GM15510 (cell line): Measurements from ENCODE around the gene ETV3.

Experiments
- POLR2A ChIP-seq: IDR thresholded peaks from 3 replicates; pipeline ENCODE4 v1.6.1; 2011; ENCODE audit warnings: borderline replicate concordance; ENCODE audit not compliant: insufficient read length; ENCODE audit errors: extremely low read depth

ETV3 gene

DNA sequence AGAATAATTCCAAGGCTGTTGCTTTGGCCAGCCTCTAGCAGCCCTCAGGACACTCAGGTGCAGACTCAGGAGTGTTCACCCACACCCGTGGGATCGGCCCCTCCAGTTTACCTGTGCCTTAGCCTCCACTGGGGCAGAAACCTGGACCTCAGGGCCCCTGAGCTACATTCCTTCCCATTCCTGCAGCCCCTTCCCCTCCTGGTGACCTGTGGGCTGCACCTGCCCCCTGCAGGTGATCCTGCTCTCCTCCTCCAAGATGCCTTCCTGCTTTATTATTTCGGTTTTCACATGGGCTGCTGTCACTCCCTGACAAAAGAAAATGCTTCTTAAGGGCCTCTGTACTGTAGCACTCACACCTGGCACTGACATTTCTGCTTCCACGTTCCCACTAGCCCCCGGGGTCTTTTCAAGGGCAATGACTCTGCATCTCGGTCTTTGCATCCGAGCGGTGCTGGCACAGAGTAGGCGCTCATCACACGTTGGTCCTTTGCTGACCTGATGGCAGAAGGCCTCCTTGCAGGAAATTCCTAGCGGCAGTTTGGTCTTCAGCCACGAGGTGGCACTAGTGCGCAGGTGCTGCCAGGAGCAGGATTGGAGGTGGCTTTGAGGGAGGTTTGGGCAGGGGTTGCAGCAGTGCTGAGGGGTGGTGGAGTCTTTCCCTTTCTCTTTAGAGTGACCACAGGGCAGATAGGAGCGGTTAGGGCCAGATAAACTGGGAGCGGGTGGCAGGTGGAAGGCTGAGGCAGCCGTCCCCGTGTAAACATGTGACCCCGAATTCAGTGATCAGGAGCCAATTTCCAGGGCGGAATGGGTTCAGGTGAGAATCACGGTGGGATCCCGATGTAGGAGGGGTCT, 25.3 kb upstream of the ETV3 start:
- no peak for TF ChIP-seq POLR2A

- TF ChIP-seq POLR2A = no peak
Measured at GRCh38 chr1:157162345-157162744, 24.1 kb upstream of the ETV3 start.

GRCh38 chr1:157161901-157162300, 23.7 kb upstream of the ETV3 start:
- TF ChIP-seq POLR2A = no peak

- TF ChIP-seq POLR2A = no peak
Measured at GRCh38 chr1:157158967-157159366, 20.8 kb upstream of the ETV3 start.

- no peak for TF ChIP-seq POLR2A
Measured at GRCh38 chr1:157157501-157158190, 19.5 kb upstream of the ETV3 start.

DNA sequence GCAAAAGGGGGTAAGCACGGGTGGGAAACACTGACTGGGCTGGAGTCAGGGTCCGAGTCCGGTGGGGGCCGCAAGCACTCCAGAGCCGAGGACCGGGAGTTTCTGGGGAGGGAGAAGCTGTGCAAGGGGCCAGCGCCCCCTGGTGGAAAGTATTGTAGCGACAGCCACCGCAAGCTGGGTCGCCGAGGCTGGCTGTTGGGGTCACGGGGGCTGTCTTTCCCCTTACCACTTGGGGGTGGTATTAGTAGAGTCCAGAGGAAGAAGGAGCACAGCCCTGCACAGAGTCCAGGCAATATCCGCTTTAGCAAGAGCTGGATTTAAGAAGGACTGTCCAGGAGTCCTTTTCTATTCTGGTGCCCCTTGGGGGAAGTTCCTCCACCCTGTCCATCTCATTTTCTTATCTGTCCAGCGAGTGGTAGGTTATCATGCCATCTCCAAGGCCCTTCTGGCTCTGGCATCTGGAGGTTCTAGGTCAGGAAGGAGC, 17.9 kb upstream of the ETV3 start:
- TF ChIP-seq POLR2A = no peak

DNA sequence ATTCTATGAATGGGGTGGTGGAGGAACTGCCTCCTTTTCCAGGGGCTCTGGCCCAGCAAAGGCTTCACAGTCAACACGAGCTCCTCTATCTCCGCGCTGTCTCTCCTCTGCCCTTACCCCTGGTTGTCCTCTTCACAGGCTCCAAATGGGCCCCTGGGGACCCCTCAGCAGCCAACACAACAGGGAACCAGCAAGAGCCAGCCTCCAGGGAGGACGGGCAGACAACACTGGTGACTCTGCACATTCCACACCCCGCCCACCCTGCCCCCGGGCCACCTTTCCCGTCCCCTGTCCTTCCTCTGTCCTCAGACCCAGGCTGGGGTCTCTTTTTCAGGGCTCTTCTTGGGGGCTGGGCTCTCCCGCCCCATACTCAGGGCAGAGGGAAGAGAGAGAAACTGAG, 17.5 kb upstream of the ETV3 start:
- no peak for TF ChIP-seq POLR2A

- TF ChIP-seq POLR2A = no peak
Measured at GRCh38 chr1:157154940-157155514, 16.8 kb upstream of the ETV3 start.

DNA sequence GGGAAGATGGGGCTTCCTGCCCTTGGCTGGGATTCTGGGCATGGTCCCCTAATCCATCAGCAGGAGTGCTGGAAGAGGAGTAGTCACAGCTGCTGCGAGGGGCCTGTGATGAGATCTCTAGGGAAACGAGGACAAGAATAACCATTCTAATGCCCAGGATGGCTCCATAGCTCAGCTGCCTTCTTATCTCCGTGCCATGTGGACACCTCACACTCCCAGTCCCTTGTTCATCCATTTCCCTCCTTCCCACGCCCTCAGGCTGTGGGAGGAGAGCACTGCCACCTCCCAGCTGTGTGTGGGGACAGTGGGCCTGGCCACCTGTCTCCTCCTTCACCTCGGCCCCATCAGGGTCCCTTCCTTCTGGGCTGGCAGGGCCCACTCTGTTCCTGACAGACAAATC, 16.1 kb upstream of the ETV3 start:
- TF ChIP-seq POLR2A = no peak

DNA sequence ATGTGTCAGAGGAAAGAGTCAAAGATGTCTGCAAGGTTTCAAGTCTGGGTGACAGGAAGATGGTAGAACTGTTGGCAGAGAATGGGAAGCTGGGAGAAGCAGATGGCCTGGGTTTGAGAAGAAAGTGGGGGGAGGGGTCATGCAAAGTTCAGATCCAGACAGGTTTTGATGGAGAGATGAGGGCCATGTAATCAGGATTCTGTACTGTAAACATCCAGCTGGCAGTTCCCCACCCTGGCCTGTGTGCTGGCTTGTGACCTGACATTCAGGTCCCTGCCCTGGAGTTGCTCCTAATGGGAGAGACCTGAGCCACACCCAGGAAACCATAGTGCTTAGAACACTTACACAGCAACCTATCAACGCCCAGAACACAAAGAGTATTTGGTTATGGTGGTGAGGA, 15.6 kb upstream of the ETV3 start:
- no peak for TF ChIP-seq POLR2A

DNA sequence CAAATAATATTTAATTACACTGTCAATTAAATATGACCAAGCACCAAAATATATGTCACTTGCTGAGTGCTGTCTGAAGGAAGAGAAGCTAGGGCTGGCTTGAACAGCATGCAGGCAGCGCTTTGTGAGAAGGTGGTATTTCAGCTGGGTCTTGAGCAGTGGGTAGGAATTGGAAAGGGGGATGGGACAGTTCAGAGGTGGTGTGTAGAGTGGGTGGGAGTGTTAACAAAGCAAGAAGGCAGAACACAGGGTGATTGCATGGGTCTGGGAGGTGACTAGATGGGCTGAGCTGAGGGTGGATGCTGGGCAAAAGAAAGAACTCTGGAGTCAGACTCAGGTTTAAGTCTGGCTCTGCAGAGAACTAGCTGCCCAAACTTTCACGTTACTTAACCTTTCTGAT, 14.3 kb upstream of the ETV3 start:
- TF ChIP-seq POLR2A = no peak

DNA sequence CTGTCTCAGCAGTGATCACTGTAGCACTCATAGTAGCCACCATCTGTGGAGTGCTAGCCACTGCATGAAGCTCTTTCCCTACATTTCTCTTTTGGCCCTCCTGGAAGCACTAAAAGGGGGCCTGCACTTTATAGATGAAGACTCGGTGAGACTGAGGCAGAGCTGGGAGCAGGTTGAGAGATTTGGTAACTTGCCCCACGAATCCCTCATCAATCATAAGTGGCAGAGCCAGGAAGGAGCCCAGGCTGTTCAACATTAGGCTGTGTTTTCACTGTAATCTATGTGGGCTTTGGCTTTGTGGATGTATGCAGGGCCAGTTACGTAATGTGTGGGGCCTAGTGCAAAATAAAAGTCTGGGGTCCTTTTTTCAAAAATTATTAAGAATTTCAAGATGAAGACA, 13.3 kb upstream of the ETV3 start:
- TF ChIP-seq POLR2A = no peak

- no peak for TF ChIP-seq POLR2A
Measured at GRCh38 chr1:157151073-157151472, 12.9 kb upstream of the ETV3 start.

DNA sequence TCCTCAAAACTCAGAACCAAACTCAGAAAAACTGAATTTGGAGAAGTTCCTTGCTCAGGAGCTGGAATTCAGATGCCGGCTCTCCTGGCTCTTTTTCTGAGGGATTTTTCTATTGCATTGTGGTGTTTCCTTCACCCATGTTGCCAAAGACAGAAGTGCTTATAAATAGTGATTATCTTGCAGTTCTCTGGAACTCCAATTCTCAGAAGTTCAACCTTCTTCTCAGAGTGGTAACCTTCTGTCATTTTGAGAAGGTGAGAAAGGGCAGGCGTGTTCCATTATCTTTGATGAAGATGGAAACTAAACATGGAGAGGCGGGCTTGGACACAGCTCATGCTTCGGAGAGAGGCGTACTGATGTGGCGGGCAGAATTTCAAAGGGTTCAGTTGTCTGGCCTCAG, 12.4 kb upstream of the ETV3 start:
- TF ChIP-seq POLR2A = no peak

GRCh38 chr1:157147906-157148700, 9.9 kb upstream of the ETV3 start:
- TF ChIP-seq POLR2A = no peak
